Measurements from ENCODE around the gene PLIN4. TPM values are rescaled to one million over a fixed set of nuclear protein-coding genes. Genes with fewer than 3 reads are reported as not detected.
"Not testable (repeated sequence)": the region's sequence is repeated elsewhere in the genome, so short reads cannot be mapped to it uniquely, and the experiment has no call there.

PLIN4 gene, protein sequence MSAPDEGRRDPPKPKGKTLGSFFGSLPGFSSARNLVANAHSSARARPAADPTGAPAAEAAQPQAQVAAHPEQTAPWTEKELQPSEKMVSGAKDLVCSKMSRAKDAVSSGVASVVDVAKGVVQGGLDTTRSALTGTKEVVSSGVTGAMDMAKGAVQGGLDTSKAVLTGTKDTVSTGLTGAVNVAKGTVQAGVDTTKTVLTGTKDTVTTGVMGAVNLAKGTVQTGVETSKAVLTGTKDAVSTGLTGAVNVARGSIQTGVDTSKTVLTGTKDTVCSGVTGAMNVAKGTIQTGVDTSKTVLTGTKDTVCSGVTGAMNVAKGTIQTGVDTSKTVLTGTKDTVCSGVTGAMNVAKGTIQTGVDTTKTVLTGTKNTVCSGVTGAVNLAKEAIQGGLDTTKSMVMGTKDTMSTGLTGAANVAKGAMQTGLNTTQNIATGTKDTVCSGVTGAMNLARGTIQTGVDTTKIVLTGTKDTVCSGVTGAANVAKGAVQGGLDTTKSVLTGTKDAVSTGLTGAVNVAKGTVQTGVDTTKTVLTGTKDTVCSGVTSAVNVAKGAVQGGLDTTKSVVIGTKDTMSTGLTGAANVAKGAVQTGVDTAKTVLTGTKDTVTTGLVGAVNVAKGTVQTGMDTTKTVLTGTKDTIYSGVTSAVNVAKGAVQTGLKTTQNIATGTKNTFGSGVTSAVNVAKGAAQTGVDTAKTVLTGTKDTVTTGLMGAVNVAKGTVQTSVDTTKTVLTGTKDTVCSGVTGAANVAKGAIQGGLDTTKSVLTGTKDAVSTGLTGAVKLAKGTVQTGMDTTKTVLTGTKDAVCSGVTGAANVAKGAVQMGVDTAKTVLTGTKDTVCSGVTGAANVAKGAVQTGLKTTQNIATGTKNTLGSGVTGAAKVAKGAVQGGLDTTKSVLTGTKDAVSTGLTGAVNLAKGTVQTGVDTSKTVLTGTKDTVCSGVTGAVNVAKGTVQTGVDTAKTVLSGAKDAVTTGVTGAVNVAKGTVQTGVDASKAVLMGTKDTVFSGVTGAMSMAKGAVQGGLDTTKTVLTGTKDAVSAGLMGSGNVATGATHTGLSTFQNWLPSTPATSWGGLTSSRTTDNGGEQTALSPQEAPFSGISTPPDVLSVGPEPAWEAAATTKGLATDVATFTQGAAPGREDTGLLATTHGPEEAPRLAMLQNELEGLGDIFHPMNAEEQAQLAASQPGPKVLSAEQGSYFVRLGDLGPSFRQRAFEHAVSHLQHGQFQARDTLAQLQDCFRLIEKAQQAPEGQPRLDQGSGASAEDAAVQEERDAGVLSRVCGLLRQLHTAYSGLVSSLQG (N-terminal part only)
- total RNA-seq = 0.07 and 0.42 TPM in 2 replicates
- 0.54 and 0.81 TPM in 2 replicates for polyA plus RNA-seq

DNA sequence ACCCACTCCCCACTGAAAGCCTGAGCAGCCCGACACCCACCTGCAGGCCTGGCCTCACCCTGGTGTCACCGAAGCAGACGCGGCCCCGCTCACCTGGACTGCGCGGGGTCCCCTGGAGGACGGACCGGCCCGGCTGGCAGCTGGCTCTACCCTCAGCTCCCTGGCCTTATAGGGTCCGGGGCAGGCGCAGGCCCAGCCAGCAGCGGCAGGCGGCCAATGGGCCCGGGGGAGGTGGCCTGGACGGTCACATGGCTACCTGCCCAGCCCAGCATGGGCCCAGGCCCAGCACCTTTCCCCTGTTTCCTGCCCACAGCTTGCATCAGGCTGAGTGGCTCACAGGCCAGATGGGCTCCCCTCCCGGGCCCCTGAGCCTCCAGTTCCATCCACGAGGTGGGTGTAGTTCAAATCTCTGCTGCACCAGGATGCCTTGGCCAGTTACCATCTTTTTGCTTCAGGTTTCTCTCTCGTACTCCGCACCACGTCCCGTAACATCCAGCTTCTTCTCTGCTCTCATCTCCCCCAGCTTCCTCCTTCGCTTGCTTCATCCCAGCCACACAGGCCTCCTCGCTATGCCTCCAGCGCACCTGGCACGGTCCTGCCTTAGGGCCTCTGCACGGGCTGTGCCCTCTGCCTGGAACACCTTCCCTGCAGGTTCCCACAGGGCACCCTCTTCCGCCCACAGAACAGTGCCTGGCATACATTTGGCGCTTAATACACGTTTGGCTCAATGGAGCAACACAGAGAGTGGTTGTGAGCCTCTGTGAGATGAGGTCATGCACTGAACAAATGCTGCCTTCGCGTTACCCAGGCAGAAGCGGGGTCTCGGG, at the start of gene PLIN4:
TSS of gene PLIN4 (minus strand) at position 142 of the 827 bp plus-strand sequence. CDS start 214 bp downstream, outside the sequence.
- H3K4me3 ChIP-seq = no peak within 1 kb of the TSS
- H3K4me1 ChIP-seq (ENCODE audit: low read depth) = no peaks in the 10 kb centered on the region
- no peaks in the 10 kb centered on the region for H3K9me3 ChIP-seq (ENCODE audit: low read depth)
- H3K27me3 ChIP-seq = no peaks in the 10 kb centered on the region
- H3K27ac ChIP-seq = no peak within 1 kb of the TSS
- TF ChIP-seq, protein P1, sequence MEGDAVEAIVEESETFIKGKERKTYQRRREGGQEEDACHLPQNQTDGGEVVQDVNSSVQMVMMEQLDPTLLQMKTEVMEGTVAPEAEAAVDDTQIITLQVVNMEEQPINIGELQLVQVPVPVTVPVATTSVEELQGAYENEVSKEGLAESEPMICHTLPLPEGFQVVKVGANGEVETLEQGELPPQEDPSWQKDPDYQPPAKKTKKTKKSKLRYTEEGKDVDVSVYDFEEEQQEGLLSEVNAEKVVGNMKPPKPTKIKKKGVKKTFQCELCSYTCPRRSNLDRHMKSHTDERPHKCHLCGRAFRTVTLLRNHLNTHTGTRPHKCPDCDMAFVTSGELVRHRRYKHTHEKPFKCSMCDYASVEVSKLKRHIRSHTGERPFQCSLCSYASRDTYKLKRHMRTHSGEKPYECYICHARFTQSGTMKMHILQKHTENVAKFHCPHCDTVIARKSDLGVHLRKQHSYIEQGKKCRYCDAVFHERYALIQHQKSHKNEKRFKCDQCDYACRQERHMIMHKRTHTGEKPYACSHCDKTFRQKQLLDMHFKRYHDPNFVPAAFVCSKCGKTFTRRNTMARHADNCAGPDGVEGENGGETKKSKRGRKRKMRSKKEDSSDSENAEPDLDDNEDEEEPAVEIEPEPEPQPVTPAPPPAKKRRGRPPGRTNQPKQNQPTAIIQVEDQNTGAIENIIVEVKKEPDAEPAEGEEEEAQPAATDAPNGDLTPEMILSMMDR (IDR thresholded peaks at IDR 0.05; ENCODE audit: low read depth, low read length) = no peak
- no peaks in the 10 kb centered on the region for H3K36me3 ChIP-seq
- peak in 1 of 2 donors; percentile 94 for DNase-seq (ENCODE audit: low read depth in 1 of 2, low spot score in 1 of 2)

DNA sequence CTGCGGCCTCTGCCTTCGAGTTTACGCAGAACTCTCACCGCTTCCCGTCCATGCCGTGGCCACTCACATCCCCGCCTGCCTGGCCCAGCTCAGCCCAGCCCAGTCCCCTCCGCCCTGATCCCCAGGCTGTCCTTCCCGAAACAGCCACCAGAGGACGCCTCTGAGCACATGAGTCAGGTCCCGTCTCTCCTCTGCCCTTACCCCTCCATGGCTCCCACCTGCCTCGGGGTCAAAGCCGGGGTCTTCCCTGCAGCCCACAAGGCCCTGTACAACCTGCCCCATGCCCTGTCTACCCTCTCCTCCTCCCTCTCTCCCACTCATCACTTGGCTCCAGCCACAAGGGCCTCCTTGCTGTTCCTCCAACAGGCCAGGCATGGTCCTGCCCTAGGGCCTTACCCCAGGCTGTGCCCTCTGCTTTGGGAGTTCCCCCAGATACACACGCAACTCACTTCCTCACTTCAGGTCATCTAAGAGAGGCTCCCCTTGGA, 49.3 kb upstream of the PLIN4 start:
- TF ChIP-seq, protein P1 (IDR thresholded peaks at IDR 0.05; ENCODE audit: low read depth, low read length) = peak; percentile 88
- peak; percentile 50 to 72 for DNase-seq (ENCODE audit: low read depth in 1 of 2, low spot score in 1 of 2)
- H3K27ac ChIP-seq = no peak overlapping the region
- no peaks in the 10 kb centered on the region for H3K4me1 ChIP-seq (ENCODE audit: low read depth)
- H3K9me3 ChIP-seq (ENCODE audit: low read depth) = no peaks in the 10 kb centered on the region
- H3K27me3 ChIP-seq = no peaks in the 10 kb centered on the region
- peaks cover 2% of the 10 kb centered on the region for H3K36me3 ChIP-seq
- no peak overlapping the region for H3K4me3 ChIP-seq

DNA sequence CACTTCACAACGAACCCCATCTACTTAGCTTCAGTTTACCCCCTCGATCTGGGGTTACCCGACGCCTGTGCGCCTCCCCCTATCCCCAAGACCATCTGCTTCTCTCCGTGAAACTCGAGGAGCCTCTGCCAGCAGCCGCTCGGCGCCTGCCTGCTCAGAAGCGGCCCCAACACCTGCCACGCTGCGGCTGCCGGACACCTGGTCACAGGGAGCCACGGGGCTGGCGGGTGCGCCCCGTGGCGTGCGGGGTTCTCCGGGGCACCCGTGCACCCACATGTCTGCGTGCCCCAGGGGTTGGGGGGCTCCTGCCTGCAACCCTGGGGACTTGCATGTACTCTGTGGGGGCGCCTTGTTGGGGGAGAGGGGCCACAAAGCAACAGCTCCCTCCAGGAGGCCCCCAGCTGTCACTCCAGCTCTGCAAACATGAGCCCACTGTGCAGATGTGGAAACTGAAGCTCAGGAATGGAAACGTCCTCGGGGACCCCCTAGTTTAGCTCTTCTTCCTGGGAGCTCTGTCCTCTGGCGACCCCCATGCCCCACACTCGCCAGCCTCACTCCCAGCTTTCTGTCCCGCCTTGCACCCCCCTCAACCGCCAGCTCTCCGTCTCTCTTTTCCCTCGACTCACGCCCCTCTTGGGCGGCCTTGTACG, 48.2 kb upstream of the PLIN4 start:
- TF ChIP-seq, protein P1 (IDR thresholded peaks at IDR 0.05; ENCODE audit: low read depth, low read length) = no peak
- no peak overlapping the region for H3K27ac ChIP-seq
- no peaks in the 10 kb centered on the region for H3K9me3 ChIP-seq (ENCODE audit: low read depth)
- H3K36me3 ChIP-seq = no peaks in the 10 kb centered on the region
- no peak for DNase-seq (ENCODE audit: low read depth in 1 of 2, low spot score in 1 of 2)
- H3K27me3 ChIP-seq = no peaks in the 10 kb centered on the region
- H3K4me3 ChIP-seq = no peak overlapping the region
- no peaks in the 10 kb centered on the region for H3K4me1 ChIP-seq (ENCODE audit: low read depth)

DNA sequence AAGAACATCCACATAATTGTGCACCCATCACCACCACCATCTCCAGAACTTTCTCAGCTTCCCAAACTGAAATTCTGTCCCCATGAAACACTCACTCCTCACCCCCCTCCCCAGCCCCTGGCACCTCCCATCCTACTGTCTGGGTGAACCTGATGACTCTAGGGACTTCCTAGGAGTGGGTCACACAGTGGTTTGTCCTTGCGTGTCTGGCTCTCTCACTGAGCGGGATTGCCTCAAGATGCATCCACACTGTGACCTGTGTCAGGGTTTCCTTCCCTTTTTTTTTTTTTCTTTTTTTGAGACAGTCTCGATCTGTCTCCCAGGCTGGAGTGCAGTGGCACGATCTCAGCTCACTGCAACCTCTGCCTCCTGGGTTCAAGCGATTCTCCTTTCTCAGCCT, 45.3 kb upstream of the PLIN4 start:
- H3K27me3 ChIP-seq; H3K4me1 ChIP-seq (ENCODE audit: low read depth); H3K9me3 ChIP-seq (ENCODE audit: low read depth); H3K36me3 ChIP-seq; H3K4me3 ChIP-seq; DNase-seq (ENCODE audit: low read depth in 1 of 2, low spot score in 1 of 2); H3K27ac ChIP-seq: not testable (repeated sequence)

DNA sequence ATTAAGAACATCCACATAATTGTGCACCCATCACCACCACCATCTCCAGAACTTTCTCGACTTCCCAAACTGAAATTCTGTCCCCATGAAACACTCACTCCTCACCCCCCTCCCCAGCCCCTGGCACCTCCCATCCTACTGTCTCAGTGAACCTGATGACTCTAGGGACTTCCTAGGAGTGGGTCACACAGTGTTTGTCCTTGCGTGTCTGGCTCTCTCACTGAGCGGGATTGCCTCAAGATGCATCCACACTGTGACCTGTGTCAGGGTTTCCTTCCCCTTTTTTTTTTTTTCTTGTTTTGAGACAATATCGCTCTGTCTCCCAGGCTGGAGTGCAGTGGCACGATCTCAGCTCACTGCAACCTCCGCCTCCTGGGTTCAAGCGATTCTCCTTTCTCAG, 43.8 kb upstream of the PLIN4 start:
- H3K36me3 ChIP-seq; DNase-seq (ENCODE audit: low read depth in 1 of 2, low spot score in 1 of 2); H3K9me3 ChIP-seq (ENCODE audit: low read depth); H3K4me3 ChIP-seq; H3K4me1 ChIP-seq (ENCODE audit: low read depth); H3K27ac ChIP-seq; H3K27me3 ChIP-seq: not testable (repeated sequence)

Measured in cardiac muscle cell (in vitro differentiated cells and primary cell).